NCI-H2029 treated with DMSO at 0.1 percent for 48 hours (cell line): Measurements from ENCODE around the gene FXYD3.
A peak's percentile ranks its signal among the peaks of the same experiment; 100 is the strongest.
"Not testable (repeated sequence)": the region's sequence is repeated elsewhere in the genome, so short reads cannot be mapped to it uniquely, and the experiment has no call there.

ENCODE experiments used
- DNase-seq: peaks from one replicate; lab custom pipeline; 2025; lab: John Stamatoyannopoulos, UW

The FXYD3 gene

GRCh38 chr19:35142606-35143230 is 27.1 kb downstream of the FXYD3 start:
- peak; percentile 9 for DNase-seq

GRCh38 chr19:35143231-35143715 is 27.6 kb downstream of the FXYD3 start, which contains the start of gene FXYD7:
Gene FXYD7, plus strand, starts transcription at chr19:35143255. Its CDS starts 79 bp downstream, at chr19:35143334.
- DNase-seq: no peak

- no peak for DNase-seq
Measured at GRCh38 chr19:35143818-35144217, 28.2 kb downstream of the FXYD3 start.

- no peak for DNase-seq
Measured at GRCh38 chr19:35144259-35144599, 28.6 kb downstream of the FXYD3 start.

- DNase-seq: peak; percentile 17
Measured at GRCh38 chr19:35144600-35145436, 29.2 kb downstream of the FXYD3 start.

GRCh38 chr19:35146746-35147459 is 31.3 kb downstream of the FXYD3 start:
- DNase-seq: no peak

GRCh38 chr19:35149463-35149862 is 33.8 kb downstream of the FXYD3 start:
- no peak for DNase-seq

GRCh38 chr19:35150445-35150844 is 34.8 kb downstream of the FXYD3 start:
- no peak for DNase-seq

GRCh38 chr19:35151273-35152065 is 35.8 kb downstream of the FXYD3 start:
- no peak for DNase-seq

GRCh38 chr19:35153129-35153522 is 37.5 kb downstream of the FXYD3 start:
- not testable (repeated sequence) for DNase-seq

- no peak for DNase-seq
Measured at GRCh38 chr19:35153701-35154524, 38.3 kb downstream of the FXYD3 start.

GRCh38 chr19:35154525-35155406 is 39.1 kb downstream of the FXYD3 start, which contains the start of gene FXYD5:
Gene FXYD5, plus strand, starts transcription at chr19:35154735. Its CDS starts 816 bp downstream, at chr19:35155551.
- DNase-seq: no peak

GRCh38 chr19:35155441-35155840 is 39.8 kb downstream of the FXYD3 start:
- no peak for DNase-seq

GRCh38 chr19:35155981-35156672 is 40.5 kb downstream of the FXYD3 start:
- DNase-seq: no peak

GRCh38 chr19:35156673-35157014 is 41.0 kb downstream of the FXYD3 start:
- no peak for DNase-seq

GRCh38 chr19:35157431-35157830 is 41.8 kb downstream of the FXYD3 start:
- DNase-seq: no peak

GRCh38 chr19:35159606-35160005 is 44.0 kb downstream of the FXYD3 start:
- DNase-seq: no peak

- DNase-seq: no peak
Measured at GRCh38 chr19:35160629-35161433, 45.2 kb downstream of the FXYD3 start.

- DNase-seq: no peak
Measured at GRCh38 chr19:35161434-35161743, 45.8 kb downstream of the FXYD3 start.
